Hepatocyte (in vitro differentiated cells): ENCODE results near the gene FILIP1L.

Source experiments
- CTCF ChIP-seq: fragments of 200-600 bp; sonication (generic); IDR thresholded peaks from 2 replicates; pipeline ENCODE4 v1.5.1; 2016; ENCODE audit warnings: antibody characterized with exemption, mild to moderate bottlenecking; ENCODE audit not compliant: poor library complexity
- EZH2 ChIP-seq: fragments of 200-600 bp; sonication (generic); IDR thresholded peaks from 2 replicates; pipeline ENCODE4 v1.6.1; 2016; ENCODE audit warnings: antibody characterized with exemption, mild to moderate bottlenecking, borderline replicate concordance
- EZH2phosphoT487 ChIP-seq: fragments of 200-600 bp; sonication (generic); IDR thresholded peaks from one replicate; pipeline ENCODE4 v1.6.1; 2018; ENCODE audit warnings: antibody characterized with exemption, mild to moderate bottlenecking, low read depth, moderate library complexity; ENCODE audit not compliant: unreplicated experiment, severe bottlenecking

GRCh38 chr3:100003609-100004503, 110.4 kb downstream of the FILIP1L start:
- TF ChIP-seq EZH2 = no peak
- TF ChIP-seq CTCF = no peak
- no peak for TF ChIP-seq EZH2phosphoT487
